A549 (cell line): Measurements from ENCODE around the gene LMO7. TPM values are rescaled to one million over a fixed set of nuclear protein-coding genes. Genes with fewer than 3 reads are reported as not detected.

ENCODE experiments used
- ATAC-seq, 2 experiments: fragments of 200-7000 bp in 1 of 2; fragments of >200 bp in 1 of 2; cut with Nextera tagmentation in 1 of 2; cut with Tn5 transposase in 1 of 2; 3 replicates each; pipeline versions ENCODE4 v1.8.0 to v1.9.1; 2018 to 2020; ENCODE audit warnings: mild to moderate bottlenecking in 1 of 2, moderate library complexity in 1 of 2
- CTCF ChIA-PET: fragments of 300-600 bp; sonication (Branson Sonifier 250); formaldehyde crosslinking; extraction: SDS; loops from one replicate; lab custom pipeline; 2021; ENCODE audit warnings: antibody characterized with exemption, inconsistent platforms; lab: Yijun Ruan, JAX
- POLR2A ChIA-PET: fragments of 350-600 bp; formaldehyde crosslinking; extraction: SDS; loops from one replicate; lab custom pipeline; 2021; ENCODE audit warnings: antibody characterized with exemption, inconsistent platforms; lab: Yijun Ruan, JAX
- DNase-seq, 2 experiments: peaks; one replicate each; pipeline versions ENCODE4 v3.0.0 to v3.0.0-alpha.2; 2011 to 2016; ENCODE audit warnings: low read depth in 1 of 2, low spot score in 1 of 2
- FAIRE-seq: peaks from 2 replicates; lab custom pipeline; 2011; peaks lifted over from hg19 to GRCh38; lab: Jason Lieb, UNC
- H3K27ac ChIP-seq, 2 experiments: fragments of >200 bp; sonication (Bioruptor Twin); formaldehyde crosslinking; 3 replicates each; pipeline ENCODE4 v1.5.1; 2016 to 2017
- H3K4me1 ChIP-seq: fragments of >200 bp; sonication (Bioruptor Twin); formaldehyde crosslinking; 3 replicates; pipeline ENCODE4 v1.6.1; 2016
- H3K4me2 ChIP-seq: fragments of >200 bp; sonication (Bioruptor Twin); formaldehyde crosslinking; 3 replicates; pipeline ENCODE4 v1.6.1; 2016
- H3K4me3 ChIP-seq: fragments of >200 bp; sonication (Bioruptor Twin); formaldehyde crosslinking; 3 replicates; pipeline ENCODE4 v1.5.1; 2016
- H3K9me3 ChIP-seq: fragments of >200 bp; sonication (Bioruptor Twin); formaldehyde crosslinking; 3 replicates; pipeline ENCODE4 v1.6.1; 2016
- BHLHE40 ChIP-seq: IDR thresholded peaks from 2 replicates; pipeline ENCODE4 v1.6.1; 2012; ENCODE audit warnings: low read depth, low read length, inconsistent platforms
- CEBPB ChIP-seq, 2 experiments: fragments of >200 bp in 1 of 2; sonication (Bioruptor Twin) in 1 of 2; formaldehyde crosslinking in 1 of 2; IDR thresholded peaks; 2 replicates each; pipeline ENCODE4 v1.6.1; 2012 to 2016
- CHD2 ChIP-seq: fragments of 150-350 bp; IDR thresholded peaks from 2 replicates; pipeline ENCODE4 v1.6.1; 2014; ENCODE audit warnings: low read length; ENCODE audit not compliant: partially characterized antibody
- CTCF ChIP-seq: fragments of >200 bp; sonication (Bioruptor Twin); formaldehyde crosslinking; IDR thresholded peaks from 3 replicates; pipeline ENCODE4 v1.5.1; 2016
- EHMT2 ChIP-seq: fragments of 200-600 bp; sonication (generic); IDR thresholded peaks from 2 replicates; pipeline ENCODE4 v1.6.1; 2016; ENCODE audit warnings: antibody characterized with exemption, low read depth, mild to moderate bottlenecking, moderate library complexity
- ESRRA ChIP-seq: fragments of 150-350 bp; IDR thresholded peaks from 2 replicates; pipeline ENCODE4 v1.6.1; 2014; ENCODE audit warnings: mild to moderate bottlenecking, low read length, borderline replicate concordance
- FOSL2 ChIP-seq, 2 experiments: fragments of 450-650 bp in 1 of 2; fragments of >200 bp in 1 of 2; sonication (Bioruptor Twin) in 1 of 2; formaldehyde crosslinking; IDR thresholded peaks; 2 replicates each; pipeline versions ENCODE4 v1.5.0 to v1.6.1; 2016 to 2020; ENCODE audit warnings: mild to moderate bottlenecking in 1 of 2, moderate library complexity in 1 of 2
- GATA3 ChIP-seq: IDR thresholded peaks from 2 replicates; pipeline ENCODE4 v1.6.1; 2012; ENCODE audit warnings: borderline replicate concordance
- HDAC2 ChIP-seq: fragments of 200-600 bp; sonication (generic); IDR thresholded peaks from 2 replicates; pipeline ENCODE4 v1.6.1; 2016
- HMGXB4 ChIP-seq: fragments of 250-450 bp; sonication (Bioruptor Pico); IDR thresholded peaks from 2 replicates; pipeline ENCODE4 v1.5.0; 2021; ENCODE audit warnings: mild to moderate bottlenecking, moderate library complexity, borderline replicate concordance
- HOXA7 ChIP-seq: fragments of 250-450 bp; sonication (Bioruptor Pico); IDR thresholded peaks from 2 replicates; pipeline ENCODE4 v1.5.0; 2020; ENCODE audit warnings: mild to moderate bottlenecking, moderate library complexity
- HOXB13 ChIP-seq: fragments of 250-450 bp; sonication (Bioruptor Pico); IDR thresholded peaks from 2 replicates; pipeline ENCODE4 v1.5.0; 2020; ENCODE audit warnings: low read depth, mild to moderate bottlenecking, moderate library complexity
- HOXB5 ChIP-seq: fragments of 250-450 bp; sonication (Bioruptor Pico); IDR thresholded peaks from 2 replicates; pipeline ENCODE4 v1.5.0; 2020; ENCODE audit warnings: mild to moderate bottlenecking, moderate library complexity
- JUNB ChIP-seq: fragments of >200 bp; sonication (Bioruptor Twin); formaldehyde crosslinking; IDR thresholded peaks from 2 replicates; pipeline ENCODE4 v1.6.1; 2016
- KDM5A ChIP-seq: fragments of 200-600 bp; sonication (generic); IDR thresholded peaks from 2 replicates; pipeline ENCODE4 v1.6.1; 2016; ENCODE audit warnings: antibody characterized with exemption, mild to moderate bottlenecking
- MYC ChIP-seq: IDR thresholded peaks from 2 replicates; pipeline ENCODE4 v1.6.1; 2012; ENCODE audit warnings: mild to moderate bottlenecking, inconsistent platforms, low read length, improper control_type of control experiment, borderline replicate concordance
- NFE2L2 ChIP-seq: fragments of 150-350 bp; conservative IDR thresholded peaks from 2 replicates; pipeline ENCODE4 v1.6.1; 2014; ENCODE audit warnings: low read length
- NR3C1 ChIP-seq: fragments of >200 bp; sonication (Bioruptor Twin); formaldehyde crosslinking; IDR thresholded peaks from 3 replicates; pipeline ENCODE4 v1.6.1; 2017
- PBX3 ChIP-seq: IDR thresholded peaks from 2 replicates; pipeline ENCODE4 v1.6.1; 2012
- PHF8 ChIP-seq: fragments of 200-600 bp; sonication (generic); IDR thresholded peaks from 2 replicates; pipeline ENCODE4 v1.6.1; 2016; ENCODE audit warnings: low read depth, mild to moderate bottlenecking, antibody characterized with exemption, moderate library complexity, borderline replicate concordance
- RARB ChIP-seq: fragments of 250-450 bp; sonication (Bioruptor Pico); IDR thresholded peaks from 2 replicates; pipeline ENCODE4 v1.8.0; 2021; ENCODE audit warnings: mild to moderate bottlenecking, moderate library complexity
- RCOR1 ChIP-seq: fragments of 150-350 bp; IDR thresholded peaks from 2 replicates; pipeline ENCODE4 v1.6.1; 2014; ENCODE audit warnings: antibody characterized with exemption, low read length, low read depth
- RNF2 ChIP-seq: fragments of 200-600 bp; sonication (generic); IDR thresholded peaks from 2 replicates; pipeline ENCODE4 v1.6.1; 2016; ENCODE audit warnings: low read depth, mild to moderate bottlenecking, antibody characterized with exemption, moderate library complexity, borderline replicate concordance
- TFCP2L1 ChIP-seq: fragments of 250-450 bp; sonication (Bioruptor Pico); IDR thresholded peaks from 2 replicates; pipeline ENCODE4 v1.5.0; 2021; ENCODE audit warnings: mild to moderate bottlenecking
- TP53 ChIP-seq: fragments of 250-450 bp; sonication (Bioruptor Pico); IDR thresholded peaks from 2 replicates; pipeline ENCODE4 v1.5.0; 2021; ENCODE audit warnings: mild to moderate bottlenecking, moderate library complexity
- USF2 ChIP-seq: fragments of 450-650 bp; IDR thresholded peaks from 2 replicates; pipeline ENCODE4 v1.6.1; 2014; ENCODE audit warnings: antibody characterized with exemption
- ZC3H11A ChIP-seq: fragments of 450-650 bp; IDR thresholded peaks from 2 replicates; pipeline ENCODE4 v1.6.1; 2014; ENCODE audit warnings: antibody characterized with exemption, mild to moderate bottlenecking
- ZFP36 ChIP-seq: fragments of 450-650 bp; IDR thresholded peaks from 2 replicates; pipeline ENCODE4 v1.6.1; 2014; ENCODE audit warnings: borderline replicate concordance; ENCODE audit not compliant: partially characterized antibody
- ZNF302 ChIP-seq: fragments of 250-450 bp; sonication (Bioruptor Pico); IDR thresholded peaks from 2 replicates; pipeline ENCODE4 v1.9.0; 2021; ENCODE audit warnings: inconsistent platforms, mild to moderate bottlenecking, moderate library complexity
- WGBS: methylation state at CpG from one replicate; pipeline ENCODE4 v1.1.6; 2017; ENCODE audit errors: missing lambda C conversion rate; 5-methylcytosine and 5-hydroxymethylcytosine counted together
- polyA plus RNA-seq, 4 experiments: library from polyadenylated mRNA; depleted of rRNA in 3 of 4; stranded (reverse); fragments of >200 nt; fragmentation: RNase III in 1 of 4; extraction: RNeasy Plus Mini Kit Qiagen cat#74134 plus additional on column Dnase treatment in 1 of 4; gene quantifications; 2 replicates in 3 of 4; 3 replicates in 1 of 4; pipeline ENCODE4 v1.2.3, GENCODE V29; 2011 to 2017
- TF ChIP-seq, protein P1 (sequence below): fragments of >200 bp; sonication (Bioruptor Twin); formaldehyde crosslinking; IDR thresholded peaks from 3 replicates; pipeline ENCODE4 v1.6.1; 2016
- TF ChIP-seq, protein P2 (sequence below): IDR thresholded peaks from 2 replicates; pipeline ENCODE4 v1.6.1; 2012

LMO7 gene
- polyA plus RNA-seq, 2 of the 4 experiments (the other 2 are of a cell fraction): 23.4 to 33.2 TPM

GRCh38 chr13:75803164-75803611 lies 167.1 kb downstream of the LMO7 start:
- CTCF ChIA-PET: interaction anchor here (0.9 kb wide), 1 partner anchor 107 kb away, joined by 3 read pairs; no protein-coding TSS in a partner anchor
- no peak overlapping the region for H3K27ac ChIP-seq
- no peak for ATAC-seq

DNA sequence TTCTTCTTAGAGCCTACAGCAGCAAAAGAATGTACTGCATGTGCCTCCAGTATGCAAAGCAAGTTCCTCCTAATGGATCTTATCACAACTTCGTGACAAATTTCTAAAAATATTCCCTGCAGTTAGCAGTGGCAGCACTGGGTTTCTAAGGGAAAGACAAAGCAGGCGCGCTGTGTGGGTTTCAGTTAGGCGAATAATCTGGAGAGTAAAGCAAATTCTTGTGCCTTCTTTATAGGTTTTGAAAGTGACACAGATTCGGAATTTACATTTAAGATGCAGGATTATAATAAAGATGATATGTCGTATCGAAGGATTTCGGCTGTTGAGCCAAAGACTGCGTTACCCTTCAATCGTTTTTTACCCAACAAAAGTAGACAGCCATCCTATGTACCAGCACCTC lies 167.9 kb downstream of the LMO7 start:
- ChIA-PET POLR2A (no interaction called here), CTCF (no interaction called here)
- no peak for FAIRE-seq

More at GRCh38 chr13:75803164-75803611, 167.1 kb downstream of the LMO7 start:
- POLR2A ChIA-PET: no interaction called here
- Histone ChIP-seq H3K4me3 (no peak overlapping the region), H3K4me2 (no peak overlapping the region), H3K4me1 (peaks cover 25% of the 10 kb centered on the region), H3K9me3 (no peaks in the 10 kb centered on the region)
- TF ChIP-seq PHF8 (no peak), USF2 (no peak), KDM5A (no peak), NR3C1 (no peak), BHLHE40 (no peak), MYC (no peak), JUNB (no peak), FOSL2 (IDR thresholded peaks at IDR 0.05) (no peak), FOSL2 (CRISPR knock-in tag; IDR thresholded peaks at IDR 0.05) (no peak), CHD2 (no peak), ESRRA (no peak), HDAC2 (no peak), HMGXB4 (CRISPR knock-in tag) (no peak), ZFP36 (no peak), RCOR1 (no peak), RARB (no peak), GATA3 (no peak), PBX3 (no peak), EHMT2 (no peak), CEBPB (IDR thresholded peaks at IDR 0.05) (no peak), RNF2 (no peak)
- no peak for FAIRE-seq
- no peak for DNase-seq
- WGBS: 80% methylated on average over 1 of the region's 1 CpG

More for the DNA sequence above, 167.9 kb downstream of the LMO7 start:
- H3K9me3 ChIP-seq: no peaks in the 10 kb centered on the region
- no peak for DNase-seq
- ATAC-seq: no peak
- H3K27ac ChIP-seq: no peak overlapping the region
- WGBS: 92% methylated on average over 10 of the region's 10 CpGs
- TF ChIP-seq PHF8 (no peak), RARB (no peak), CTCF (no peak), ZC3H11A (no peak), ESRRA (no peak), NFE2L2 (no peak), ZNF302 (CRISPR knock-in tag) (no peak), BHLHE40 (no peak), HOXB5 (CRISPR knock-in tag) (no peak), HOXA7 (CRISPR knock-in tag) (no peak), ZFP36 (no peak), TFCP2L1 (CRISPR knock-in tag) (no peak), HOXB13 (no peak), TP53 (CRISPR knock-in tag) (no peak)
- TF ChIP-seq, protein P1, sequence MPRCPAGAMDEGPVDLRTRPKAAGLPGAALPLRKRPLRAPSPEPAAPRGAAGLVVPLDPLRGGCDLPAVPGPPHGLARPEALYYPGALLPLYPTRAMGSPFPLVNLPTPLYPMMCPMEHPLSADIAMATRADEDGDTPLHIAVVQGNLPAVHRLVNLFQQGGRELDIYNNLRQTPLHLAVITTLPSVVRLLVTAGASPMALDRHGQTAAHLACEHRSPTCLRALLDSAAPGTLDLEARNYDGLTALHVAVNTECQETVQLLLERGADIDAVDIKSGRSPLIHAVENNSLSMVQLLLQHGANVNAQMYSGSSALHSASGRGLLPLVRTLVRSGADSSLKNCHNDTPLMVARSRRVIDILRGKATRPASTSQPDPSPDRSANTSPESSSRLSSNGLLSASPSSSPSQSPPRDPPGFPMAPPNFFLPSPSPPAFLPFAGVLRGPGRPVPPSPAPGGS: no peak
- TF ChIP-seq, protein P2, sequence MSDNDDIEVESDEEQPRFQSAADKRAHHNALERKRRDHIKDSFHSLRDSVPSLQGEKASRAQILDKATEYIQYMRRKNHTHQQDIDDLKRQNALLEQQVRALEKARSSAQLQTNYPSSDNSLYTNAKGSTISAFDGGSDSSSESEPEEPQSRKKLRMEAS: no peak
- no peak overlapping the region for H3K4me2 ChIP-seq
- H3K4me3 ChIP-seq: no peak overlapping the region
- H3K4me1 ChIP-seq: peaks cover 16% of the 10 kb centered on the region
